Measurements from ENCODE around the gene INSYN2A. TPM values are rescaled to one million over a fixed set of nuclear protein-coding genes. Genes with fewer than 3 reads are reported as not detected.

INSYN2A gene
- total and polyA plus RNA-seq, 2 experiments from 2014 or later: 0.28 to 1.3 TPM

DNA sequence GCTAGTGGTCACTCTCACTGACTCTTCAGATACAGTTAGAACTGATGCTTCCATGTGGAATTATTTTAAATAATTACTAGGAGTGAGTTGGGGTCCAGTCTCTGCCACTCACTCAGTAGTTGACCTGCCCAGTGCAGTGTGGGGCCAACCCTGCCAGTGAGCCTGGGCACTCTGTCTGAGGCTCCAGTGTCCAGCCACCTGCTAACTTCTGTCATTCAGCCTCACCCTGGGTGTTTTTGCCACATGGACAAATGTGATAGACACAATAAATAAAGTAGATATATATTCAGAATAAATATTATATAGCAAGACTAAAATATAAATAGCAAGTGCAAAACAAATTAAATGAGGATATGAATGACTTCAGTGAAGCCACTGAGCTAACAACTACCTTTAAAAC is 7.2 kb downstream of the INSYN2A start:
- H3K36me3 Mint-ChIP-seq (ENCODE audit: low read depth): peaks cover 2% of the 10 kb centered on the region; the same call in 2 of the 3 replicates
- no peaks in the 10 kb centered on the region for H3K36me3 ChIP-seq (ENCODE audit: insufficient read depth)
- H4K20me1 ChIP-seq (replicated peaks; ENCODE audit: insufficient read depth): no peaks in the 10 kb centered on the region; the same call in 1 of the 2 replicates
- no peak overlapping the region for H3K4me3 Mint-ChIP-seq
- no peaks in the 10 kb centered on the region for H3F3A ChIP-seq (replicated peaks; ENCODE audit: low read depth)
- no peak overlapping the region for H3K4me3 ChIP-seq
- peaks cover 11% of the 10 kb centered on the region; the same call in 1 of the 2 replicates for H3K9me2 ChIP-seq (ENCODE audit: insufficient read depth)
- no peak overlapping the region for H3K27ac Mint-ChIP-seq
- no peak overlapping the region for H3K4me2 ChIP-seq
- no peaks in the 10 kb centered on the region for H3K79me2 ChIP-seq (replicated peaks; ENCODE audit: insufficient read depth)
- H3K4me1 ChIP-seq (ENCODE audit: insufficient read depth): peaks cover 1% of the 10 kb centered on the region; the same call in 1 of the 2 replicates
- H3K4me1 Mint-ChIP-seq: peaks cover 5% of the 10 kb centered on the region
- H3K27me3 ChIP-seq (ENCODE audit: insufficient read depth): peaks cover 18% of the 10 kb centered on the region
- DNase-seq (ENCODE audit: low spot score) (no peak), ATAC-seq (no peak)
- no peak overlapping the region for H3K27ac ChIP-seq (ENCODE audit: low read depth)
- no peak for TF ChIP-seq JUNB (IDR thresholded peaks at IDR 0.05; ENCODE audit: unreplicated experiment)
- TF ChIP-seq CREB1 (CRISPR knock-in tag; IDR thresholded peaks at IDR 0.05; ENCODE audit: low read depth): no peak
- TF ChIP-seq POLR2AphosphoS5 (IDR thresholded peaks at IDR 0.05; ENCODE audit: low read depth): no peak
- no peak for TF ChIP-seq EZH2phosphoT487 (IDR thresholded peaks at IDR 0.05; ENCODE audit: unreplicated experiment)
- TF ChIP-seq, protein P1, sequence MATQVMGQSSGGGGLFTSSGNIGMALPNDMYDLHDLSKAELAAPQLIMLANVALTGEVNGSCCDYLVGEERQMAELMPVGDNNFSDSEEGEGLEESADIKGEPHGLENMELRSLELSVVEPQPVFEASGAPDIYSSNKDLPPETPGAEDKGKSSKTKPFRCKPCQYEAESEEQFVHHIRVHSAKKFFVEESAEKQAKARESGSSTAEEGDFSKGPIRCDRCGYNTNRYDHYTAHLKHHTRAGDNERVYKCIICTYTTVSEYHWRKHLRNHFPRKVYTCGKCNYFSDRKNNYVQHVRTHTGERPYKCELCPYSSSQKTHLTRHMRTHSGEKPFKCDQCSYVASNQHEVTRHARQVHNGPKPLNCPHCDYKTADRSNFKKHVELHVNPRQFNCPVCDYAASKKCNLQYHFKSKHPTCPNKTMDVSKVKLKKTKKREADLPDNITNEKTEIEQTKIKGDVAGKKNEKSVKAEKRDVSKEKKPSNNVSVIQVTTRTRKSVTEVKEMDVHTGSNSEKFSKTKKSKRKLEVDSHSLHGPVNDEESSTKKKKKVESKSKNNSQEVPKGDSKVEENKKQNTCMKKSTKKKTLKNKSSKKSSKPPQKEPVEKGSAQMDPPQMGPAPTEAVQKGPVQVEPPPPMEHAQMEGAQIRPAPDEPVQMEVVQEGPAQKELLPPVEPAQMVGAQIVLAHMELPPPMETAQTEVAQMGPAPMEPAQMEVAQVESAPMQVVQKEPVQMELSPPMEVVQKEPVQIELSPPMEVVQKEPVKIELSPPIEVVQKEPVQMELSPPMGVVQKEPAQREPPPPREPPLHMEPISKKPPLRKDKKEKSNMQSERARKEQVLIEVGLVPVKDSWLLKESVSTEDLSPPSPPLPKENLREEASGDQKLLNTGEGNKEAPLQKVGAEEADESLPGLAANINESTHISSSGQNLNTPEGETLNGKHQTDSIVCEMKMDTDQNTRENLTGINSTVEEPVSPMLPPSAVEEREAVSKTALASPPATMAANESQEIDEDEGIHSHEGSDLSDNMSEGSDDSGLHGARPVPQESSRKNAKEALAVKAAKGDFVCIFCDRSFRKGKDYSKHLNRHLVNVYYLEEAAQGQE (IDR thresholded peaks at IDR 0.05; ENCODE audit: unreplicated experiment): no peak
- no peak for TF ChIP-seq ZNF331 (CRISPR knock-in tag; IDR thresholded peaks at IDR 0.05; ENCODE audit: low read depth)
- no peak for TF ChIP-seq NANOG (IDR thresholded peaks at IDR 0.05; ENCODE audit: borderline replicate concordance)
- peaks cover 3% of the 10 kb centered on the region for H3K27me3 Mint-ChIP-seq (ENCODE audit: insufficient read depth, low read depth, poor library complexity)
- no peaks in the 10 kb centered on the region for H3K9me3 Mint-ChIP-seq
- H2AFZ ChIP-seq: no peak overlapping the region

DNA sequence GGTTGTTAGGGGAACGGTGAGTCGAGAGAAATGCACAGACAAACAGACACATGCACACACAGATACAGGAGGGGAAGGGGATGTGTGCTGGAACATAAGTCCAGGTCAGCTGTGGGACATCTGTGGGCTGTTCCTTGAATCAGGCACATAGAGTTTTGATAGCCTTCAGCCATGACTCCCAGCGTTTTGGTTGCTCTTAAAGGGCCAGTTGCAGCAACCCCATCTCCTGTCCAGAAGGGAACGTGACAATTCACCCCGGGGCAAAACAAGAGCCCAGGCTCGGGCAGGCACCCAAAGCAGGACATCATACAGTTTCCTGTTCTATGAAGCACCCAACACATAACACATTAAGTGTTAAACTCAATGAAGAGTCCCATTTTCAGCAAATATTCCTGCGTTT is 9.6 kb downstream of the INSYN2A start:
- no peak overlapping the region for H3K4me2 ChIP-seq
- no peak overlapping the region for H3K27ac ChIP-seq (ENCODE audit: low read depth)
- DNase-seq (ENCODE audit: low spot score) (no peak), ATAC-seq (no peak)
- Mint-ChIP-seq H3K27ac (no peak overlapping the region), H3K4me3 (no peak overlapping the region), H3K4me1 (peaks cover 4% of the 10 kb centered on the region), H3K36me3 (ENCODE audit: low read depth) (peaks cover 2% of the 10 kb centered on the region; the same call in 2 of the 3 replicates), H3K27me3 (ENCODE audit: insufficient read depth, low read depth, poor library complexity) (peaks cover 2% of the 10 kb centered on the region), H3K9me3 (no peaks in the 10 kb centered on the region)
- no peak overlapping the region for H3K4me3 ChIP-seq
- H3F3A ChIP-seq (replicated peaks; ENCODE audit: low read depth): no peaks in the 10 kb centered on the region
- H2AFZ ChIP-seq: no peak overlapping the region
- H3K79me2 ChIP-seq (replicated peaks; ENCODE audit: insufficient read depth): no peaks in the 10 kb centered on the region
- no peaks in the 10 kb centered on the region for H3K27me3 ChIP-seq (ENCODE audit: insufficient read depth)
- no peaks in the 10 kb centered on the region for H3K36me3 ChIP-seq (ENCODE audit: insufficient read depth)
- peaks cover 11% of the 10 kb centered on the region; the same call in 1 of the 2 replicates for H3K9me2 ChIP-seq (ENCODE audit: insufficient read depth)
- no peaks in the 10 kb centered on the region for H3K4me1 ChIP-seq (ENCODE audit: insufficient read depth)
- H4K20me1 ChIP-seq (replicated peaks; ENCODE audit: insufficient read depth): no peaks in the 10 kb centered on the region; the same call in 1 of the 2 replicates
- TF ChIP-seq ZNF114 (CRISPR knock-in tag; IDR thresholded peaks at IDR 0.05): no peak
- TF ChIP-seq NANOG (IDR thresholded peaks at IDR 0.05; ENCODE audit: borderline replicate concordance): no peak
- no peak for TF ChIP-seq EZH2phosphoT487 (IDR thresholded peaks at IDR 0.05; ENCODE audit: unreplicated experiment)
- TF ChIP-seq POLR2AphosphoS5 (IDR thresholded peaks at IDR 0.05; ENCODE audit: low read depth): no peak
- no peak for TF ChIP-seq EZH2 (IDR thresholded peaks at IDR 0.05; ENCODE audit: low read depth, unreplicated experiment)
- no peak for TF ChIP-seq STAT1 (IDR thresholded peaks at IDR 0.05; ENCODE audit: unreplicated experiment)
- TF ChIP-seq, protein P2, sequence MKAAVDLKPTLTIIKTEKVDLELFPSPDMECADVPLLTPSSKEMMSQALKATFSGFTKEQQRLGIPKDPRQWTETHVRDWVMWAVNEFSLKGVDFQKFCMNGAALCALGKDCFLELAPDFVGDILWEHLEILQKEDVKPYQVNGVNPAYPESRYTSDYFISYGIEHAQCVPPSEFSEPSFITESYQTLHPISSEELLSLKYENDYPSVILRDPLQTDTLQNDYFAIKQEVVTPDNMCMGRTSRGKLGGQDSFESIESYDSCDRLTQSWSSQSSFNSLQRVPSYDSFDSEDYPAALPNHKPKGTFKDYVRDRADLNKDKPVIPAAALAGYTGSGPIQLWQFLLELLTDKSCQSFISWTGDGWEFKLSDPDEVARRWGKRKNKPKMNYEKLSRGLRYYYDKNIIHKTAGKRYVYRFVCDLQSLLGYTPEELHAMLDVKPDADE (IDR thresholded peaks at IDR 0.05): no peak
- no peak for TF ChIP-seq CREB1 (CRISPR knock-in tag; IDR thresholded peaks at IDR 0.05; ENCODE audit: low read depth)
- TF ChIP-seq, protein P3, sequence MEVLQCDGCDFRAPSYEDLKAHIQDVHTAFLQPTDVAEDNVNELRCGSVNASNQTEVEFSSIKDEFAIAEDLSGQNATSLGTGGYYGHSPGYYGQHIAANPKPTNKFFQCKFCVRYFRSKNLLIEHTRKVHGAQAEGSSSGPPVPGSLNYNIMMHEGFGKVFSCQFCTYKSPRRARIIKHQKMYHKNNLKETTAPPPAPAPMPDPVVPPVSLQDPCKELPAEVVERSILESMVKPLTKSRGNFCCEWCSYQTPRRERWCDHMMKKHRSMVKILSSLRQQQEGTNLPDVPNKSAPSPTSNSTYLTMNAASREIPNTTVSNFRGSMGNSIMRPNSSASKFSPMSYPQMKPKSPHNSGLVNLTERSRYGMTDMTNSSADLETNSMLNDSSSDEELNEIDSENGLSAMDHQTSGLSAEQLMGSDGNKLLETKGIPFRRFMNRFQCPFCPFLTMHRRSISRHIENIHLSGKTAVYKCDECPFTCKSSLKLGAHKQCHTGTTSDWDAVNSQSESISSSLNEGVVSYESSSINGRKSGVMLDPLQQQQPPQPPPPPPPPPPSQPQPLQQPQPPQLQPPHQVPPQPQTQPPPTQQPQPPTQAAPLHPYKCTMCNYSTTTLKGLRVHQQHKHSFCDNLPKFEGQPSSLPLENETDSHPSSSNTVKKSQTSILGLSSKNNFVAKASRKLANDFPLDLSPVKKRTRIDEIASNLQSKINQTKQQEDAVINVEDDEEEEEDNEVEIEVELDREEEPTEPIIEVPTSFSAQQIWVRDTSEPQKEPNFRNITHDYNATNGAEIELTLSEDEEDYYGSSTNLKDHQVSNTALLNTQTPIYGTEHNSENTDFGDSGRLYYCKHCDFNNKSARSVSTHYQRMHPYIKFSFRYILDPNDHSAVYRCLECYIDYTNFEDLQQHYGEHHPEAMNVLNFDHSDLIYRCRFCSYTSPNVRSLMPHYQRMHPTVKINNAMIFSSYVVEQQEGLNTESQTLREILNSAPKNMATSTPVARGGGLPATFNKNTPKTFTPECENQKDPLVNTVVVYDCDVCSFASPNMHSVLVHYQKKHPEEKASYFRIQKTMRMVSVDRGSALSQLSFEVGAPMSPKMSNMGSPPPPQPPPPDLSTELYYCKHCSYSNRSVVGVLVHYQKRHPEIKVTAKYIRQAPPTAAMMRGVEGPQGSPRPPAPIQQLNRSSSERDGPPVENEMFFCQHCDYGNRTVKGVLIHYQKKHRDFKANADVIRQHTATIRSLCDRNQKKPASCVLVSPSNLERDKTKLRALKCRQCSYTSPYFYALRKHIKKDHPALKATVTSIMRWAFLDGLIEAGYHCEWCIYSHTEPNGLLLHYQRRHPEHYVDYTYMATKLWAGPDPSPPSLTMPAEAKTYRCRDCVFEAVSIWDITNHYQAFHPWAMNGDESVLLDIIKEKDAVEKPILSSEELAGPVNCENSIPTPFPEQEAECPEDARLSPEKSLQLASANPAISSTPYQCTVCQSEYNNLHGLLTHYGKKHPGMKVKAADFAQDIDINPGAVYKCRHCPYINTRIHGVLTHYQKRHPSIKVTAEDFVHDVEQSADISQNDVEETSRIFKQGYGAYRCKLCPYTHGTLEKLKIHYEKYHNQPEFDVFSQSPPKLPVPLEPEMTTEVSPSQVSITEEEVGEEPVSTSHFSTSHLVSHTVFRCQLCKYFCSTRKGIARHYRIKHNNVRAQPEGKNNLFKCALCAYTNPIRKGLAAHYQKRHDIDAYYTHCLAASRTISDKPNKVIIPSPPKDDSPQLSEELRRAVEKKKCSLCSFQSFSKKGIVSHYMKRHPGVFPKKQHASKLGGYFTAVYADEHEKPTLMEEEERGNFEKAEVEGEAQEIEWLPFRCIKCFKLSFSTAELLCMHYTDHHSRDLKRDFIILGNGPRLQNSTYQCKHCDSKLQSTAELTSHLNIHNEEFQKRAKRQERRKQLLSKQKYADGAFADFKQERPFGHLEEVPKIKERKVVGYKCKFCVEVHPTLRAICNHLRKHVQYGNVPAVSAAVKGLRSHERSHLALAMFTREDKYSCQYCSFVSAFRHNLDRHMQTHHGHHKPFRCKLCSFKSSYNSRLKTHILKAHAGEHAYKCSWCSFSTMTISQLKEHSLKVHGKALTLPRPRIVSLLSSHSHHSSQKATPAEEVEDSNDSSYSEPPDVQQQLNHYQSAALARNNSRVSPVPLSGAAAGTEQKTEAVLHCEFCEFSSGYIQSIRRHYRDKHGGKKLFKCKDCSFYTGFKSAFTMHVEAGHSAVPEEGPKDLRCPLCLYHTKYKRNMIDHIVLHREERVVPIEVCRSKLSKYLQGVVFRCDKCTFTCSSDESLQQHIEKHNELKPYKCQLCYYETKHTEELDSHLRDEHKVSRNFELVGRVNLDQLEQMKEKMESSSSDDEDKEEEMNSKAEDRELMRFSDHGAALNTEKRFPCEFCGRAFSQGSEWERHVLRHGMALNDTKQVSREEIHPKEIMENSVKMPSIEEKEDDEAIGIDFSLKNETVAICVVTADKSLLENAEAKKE (CRISPR knock-in tag; IDR thresholded peaks at IDR 0.05): no peak

Data from GM23338 (cell line).